GM18505 (cell line): ENCODE measurements around the gene CD3E.

Source experiments
- ATAC-seq: cut with Tn5 transposase; IDR thresholded peaks from one replicate; pipeline ENCODE4 v1.9.1; 2021; ENCODE audit not compliant: unreplicated experiment
- POLR2A ChIP-seq: IDR thresholded peaks from 4 replicates; pipeline ENCODE4 v1.6.1; 2011; ENCODE audit warnings: borderline replicate concordance; ENCODE audit not compliant: insufficient read depth, insufficient read length; ENCODE audit errors: extremely low read depth

The CD3E gene

GRCh38 chr11:118304568-118305248 is at the start of gene CD3E:
Gene CD3E, plus strand, starts transcription at chr11:118304730. Its CDS starts 223 bp downstream, at chr11:118304953.
- no peak for TF ChIP-seq POLR2A
- ATAC-seq = no peak

- no peak for TF ChIP-seq POLR2A
- no peak for ATAC-seq
These were observed 46.1 kb upstream of the CD3E start for GRCh38 chr11:118258410-118258809.

DNA sequence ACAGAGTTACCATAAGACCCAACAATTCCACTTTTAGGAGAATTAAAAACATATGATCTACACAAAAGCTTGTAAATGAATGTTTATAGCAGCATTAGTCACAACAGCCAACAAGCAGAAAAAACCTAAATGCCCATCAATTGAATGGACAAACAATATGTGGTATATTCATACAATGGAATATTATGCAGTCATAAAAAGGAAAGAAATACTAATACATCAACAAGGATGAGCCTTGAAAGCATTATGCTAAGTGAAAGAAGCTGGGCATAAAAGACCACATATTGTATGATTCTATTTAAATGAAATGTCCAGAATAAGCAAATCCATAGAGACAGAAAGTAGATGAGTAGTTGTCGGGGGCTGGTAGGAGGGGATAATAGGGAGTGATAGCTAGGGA is 45.4 kb upstream of the CD3E start:
- no peak for TF ChIP-seq POLR2A
- ATAC-seq = no peak

GRCh38 chr11:118260353-118260752 is 44.2 kb upstream of the CD3E start:
- no peak for TF ChIP-seq POLR2A

DNA sequence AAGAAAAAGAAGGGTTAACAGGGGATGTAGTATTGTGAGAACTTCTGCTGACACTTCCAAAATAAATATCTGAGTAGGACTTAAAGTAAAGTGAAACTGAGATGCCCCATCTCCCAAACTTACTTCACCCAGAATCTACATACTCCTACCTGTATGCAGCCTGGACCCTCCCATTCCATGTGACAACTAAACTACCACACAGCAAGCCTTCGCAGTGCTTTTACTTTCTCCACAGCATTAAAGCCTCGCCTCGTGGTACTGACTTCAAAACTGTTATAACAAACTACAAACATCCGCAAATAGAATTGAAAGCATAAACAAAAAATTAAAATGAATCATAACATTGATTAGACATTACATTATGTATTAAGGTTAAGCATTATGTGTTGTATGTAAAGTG is 41.4 kb upstream of the CD3E start:
- TF ChIP-seq POLR2A = no peak
- ATAC-seq = no peak

More at GRCh38 chr11:118260353-118260752, 44.2 kb upstream of the CD3E start:
- no peak for ATAC-seq

- ATAC-seq = no peak
- TF ChIP-seq POLR2A = no peak
These were observed 40.6 kb upstream of the CD3E start, which contains the start of gene MPZL2 for GRCh38 chr11:118263695-118264568. Gene MPZL2, minus strand, starts transcription at chr11:118264297. Its CDS starts 144 bp downstream, at chr11:118264153.

- TF ChIP-seq POLR2A = no peak
- ATAC-seq = no peak
These were observed 39.7 kb upstream of the CD3E start for GRCh38 chr11:118264569-118265465.

DNA sequence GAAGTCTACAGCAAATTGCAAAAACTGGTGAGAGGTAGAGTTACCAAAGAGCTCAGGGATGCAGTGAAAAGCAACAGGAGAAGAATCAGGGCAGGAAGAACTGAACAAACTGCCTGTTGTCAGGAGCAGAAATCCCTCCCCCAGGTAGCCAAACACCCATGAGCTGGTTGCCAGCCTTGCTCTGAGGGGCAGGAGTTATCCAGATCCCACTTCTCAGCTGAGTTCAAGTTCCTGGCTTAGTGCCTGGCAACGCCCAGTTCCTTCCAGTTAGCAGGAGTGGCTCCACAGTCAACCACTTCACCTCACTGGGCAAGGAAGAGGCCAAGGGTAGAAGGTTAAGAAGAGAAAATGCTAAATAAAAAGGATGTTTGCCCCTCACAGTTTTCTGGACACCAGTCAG is 38.6 kb upstream of the CD3E start:
- TF ChIP-seq POLR2A = no peak
- no peak for ATAC-seq

- no peak for ATAC-seq
- TF ChIP-seq POLR2A = no peak
These were observed 37.0 kb upstream of the CD3E start for GRCh38 chr11:118267486-118267885.

DNA sequence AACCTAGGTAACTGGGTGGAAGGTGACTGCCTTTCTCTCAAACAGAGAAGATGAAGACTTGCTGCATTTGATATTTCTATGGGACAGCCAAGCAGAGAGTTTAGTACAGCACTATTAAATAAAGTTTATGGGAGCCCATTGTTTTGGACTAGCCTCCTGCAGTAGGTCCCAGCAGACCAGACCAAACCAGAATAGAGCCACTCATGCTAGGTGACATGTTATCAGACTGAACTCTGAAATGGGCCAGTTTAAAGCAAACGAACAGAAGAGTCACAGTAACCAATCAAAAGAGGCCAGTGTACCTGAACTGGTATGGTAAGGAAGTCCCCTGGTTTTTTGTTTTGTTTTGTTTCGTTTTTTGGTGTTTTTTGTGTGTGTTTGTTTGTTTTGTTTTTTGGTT is 32.5 kb upstream of the CD3E start:
- TF ChIP-seq POLR2A = no peak
- no peak for ATAC-seq

DNA sequence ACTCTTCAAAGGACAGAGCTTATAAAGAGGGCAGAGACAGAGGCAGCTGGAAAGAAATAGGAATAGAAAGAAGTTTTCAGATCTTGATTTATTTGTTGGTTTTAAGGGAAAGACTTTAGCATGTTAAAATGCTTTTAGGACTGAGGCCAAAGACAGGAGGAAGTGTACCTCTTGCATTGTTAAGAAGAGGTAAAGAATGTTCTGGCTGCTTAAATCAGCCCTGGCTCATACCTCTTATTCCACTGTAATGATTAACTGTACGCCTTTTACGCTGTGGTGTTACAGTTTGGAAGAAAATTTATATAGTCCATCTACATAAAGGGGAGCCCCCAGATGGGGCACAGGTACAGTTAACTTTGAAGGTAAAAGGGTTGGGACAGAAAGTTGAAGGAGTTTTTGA is 30.3 kb upstream of the CD3E start:
- no peak for TF ChIP-seq POLR2A
- no peak for ATAC-seq

DNA sequence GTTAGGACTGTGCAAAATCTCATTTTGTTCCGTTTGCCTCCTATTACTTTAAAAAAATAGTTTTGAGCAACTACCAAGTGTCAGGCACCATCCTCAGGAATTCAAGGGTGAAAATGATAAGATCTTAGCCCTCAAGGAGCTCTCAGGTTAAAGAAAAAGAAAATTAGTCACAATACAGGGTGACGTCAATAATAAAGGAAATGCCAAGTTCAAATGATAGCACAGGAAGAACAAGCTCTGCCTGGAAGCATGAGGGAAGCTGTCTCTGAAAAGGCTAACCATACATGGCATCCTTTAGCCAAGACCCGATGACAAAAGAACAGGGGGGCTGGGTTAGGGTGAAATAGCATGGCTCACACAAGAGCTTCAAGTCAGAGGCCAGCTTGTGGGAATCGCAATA is 29.4 kb upstream of the CD3E start:
- TF ChIP-seq POLR2A = no peak
- ATAC-seq = no peak

GRCh38 chr11:118276422-118276821 is 28.1 kb upstream of the CD3E start:
- TF ChIP-seq POLR2A = no peak
- no peak for ATAC-seq
